Effector memory CD8-positive, alpha-beta T cell (primary cell): ENCODE results near the gene TMEM132C.

Experiments used
- ATAC-seq: fragments of 150-1000 bp; cut with Tn5 transposase; replicated peaks from 2 replicates; pipeline ENCODE4 v1.10.0; 2021; ENCODE audit warnings: mild to moderate bottlenecking, moderate library complexity
- DNase-seq, 3 experiments: peaks; one replicate each; pipeline ENCODE4 v3.0.0; 2021
- H3K27ac Mint-ChIP-seq, 2 donors: one replicate each; pipeline ENCODE4 v1.8.0; 2022; ENCODE audit warnings: mild to moderate bottlenecking in 2 of 2, mixed read lengths in 2 of 2, moderate library complexity in 2 of 2
- H3K27me3 Mint-ChIP-seq, 2 donors: one replicate each; pipeline ENCODE4 v1.8.0; 2022; ENCODE audit warnings: mixed read lengths in 2 of 2
- H3K36me3 Mint-ChIP-seq: one replicate; pipeline ENCODE4 v1.8.0; 2022; ENCODE audit warnings: mild to moderate bottlenecking, moderate library complexity, mixed read lengths; ENCODE audit not compliant: insufficient read depth
- H3K4me1 Mint-ChIP-seq, 2 donors: one replicate each; pipeline ENCODE4 v1.8.0; 2022; ENCODE audit warnings: low read depth in 2 of 2, mixed read lengths in 2 of 2
- H3K4me3 Mint-ChIP-seq, 2 donors: one replicate each; pipeline ENCODE4 v1.8.0; 2022; ENCODE audit warnings: mild to moderate bottlenecking in 2 of 2, mixed read lengths in 2 of 2, moderate library complexity in 2 of 2
- H3K9me3 Mint-ChIP-seq, 2 donors: one replicate each; pipeline ENCODE4 v1.8.0; 2022; ENCODE audit warnings: mixed read lengths in 2 of 2

Gene TMEM132C

DNA sequence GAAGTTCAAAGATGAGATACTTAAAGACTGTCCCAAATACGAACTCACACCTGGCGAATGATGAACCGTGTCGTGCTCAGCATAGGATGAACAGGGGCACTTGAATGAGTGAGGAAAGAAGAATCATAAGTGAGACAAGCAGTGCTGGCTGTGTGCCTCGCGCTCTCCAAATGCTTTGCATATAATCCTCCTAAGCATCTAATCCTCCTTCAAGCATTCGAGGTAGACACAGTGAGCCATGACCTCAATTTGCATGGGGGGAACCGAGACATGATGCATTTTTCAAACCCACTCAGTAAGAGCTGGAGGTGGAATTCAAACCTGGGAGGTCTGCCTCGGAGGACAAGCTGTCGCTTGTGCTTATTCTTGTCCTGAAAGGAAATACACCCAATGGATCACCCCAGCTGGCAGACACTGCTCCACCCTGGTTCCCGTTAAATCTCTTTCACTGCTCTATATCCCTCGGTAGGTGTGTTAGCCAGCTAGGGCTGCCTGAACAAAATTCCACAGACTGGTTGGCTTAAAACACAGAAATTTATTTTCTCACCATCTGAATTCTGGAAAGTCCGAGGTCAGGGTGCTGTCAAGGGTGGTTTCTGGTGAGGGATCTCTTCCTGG, 282.7 kb downstream of the TMEM132C start:
- Mint-ChIP-seq H3K27me3 (peaks cover 7 to 45% of the 10 kb centered on the region in 2 donors), H3K9me3 (no peaks in the 10 kb centered on the region), H3K36me3 (no peaks in the 10 kb centered on the region), H3K4me3 (no peak overlapping the region), H3K4me1 (peaks cover 0 to 3% of the 10 kb centered on the region in 2 donors), H3K27ac (no peak overlapping the region)
- ATAC-seq: no peak
- DNase-seq: no peak

DNA sequence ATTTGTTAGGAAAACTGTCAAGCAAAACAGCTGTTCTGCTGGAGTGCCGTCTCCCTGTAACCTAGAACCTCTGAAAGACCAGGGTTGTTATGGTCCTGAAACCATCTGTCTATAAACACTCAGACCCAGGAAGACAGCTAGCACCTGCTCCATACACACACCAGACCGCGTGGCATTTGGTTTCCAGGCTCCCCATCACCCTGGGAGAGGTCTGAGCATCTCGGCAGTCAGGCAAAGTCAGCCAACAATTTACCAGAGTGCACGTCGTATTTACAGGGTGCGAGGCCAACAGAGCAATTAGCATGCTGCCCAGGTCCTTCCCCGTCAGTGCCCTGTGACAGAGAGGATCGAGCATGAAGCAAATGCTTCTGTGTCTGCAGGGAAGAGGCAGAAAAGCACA, 284.3 kb downstream of the TMEM132C start:
- no peaks in the 10 kb centered on the region for H3K36me3 Mint-ChIP-seq
- no peak for ATAC-seq
- no peaks in the 10 kb centered on the region for H3K9me3 Mint-ChIP-seq
- H3K4me3 Mint-ChIP-seq: no peak overlapping the region
- H3K27ac Mint-ChIP-seq: no peak overlapping the region
- no peak for DNase-seq
- peaks cover 3 to 32% of the 10 kb centered on the region in 2 donors for H3K27me3 Mint-ChIP-seq
- H3K4me1 Mint-ChIP-seq: peaks cover 0 to 3% of the 10 kb centered on the region in 2 donors

DNA sequence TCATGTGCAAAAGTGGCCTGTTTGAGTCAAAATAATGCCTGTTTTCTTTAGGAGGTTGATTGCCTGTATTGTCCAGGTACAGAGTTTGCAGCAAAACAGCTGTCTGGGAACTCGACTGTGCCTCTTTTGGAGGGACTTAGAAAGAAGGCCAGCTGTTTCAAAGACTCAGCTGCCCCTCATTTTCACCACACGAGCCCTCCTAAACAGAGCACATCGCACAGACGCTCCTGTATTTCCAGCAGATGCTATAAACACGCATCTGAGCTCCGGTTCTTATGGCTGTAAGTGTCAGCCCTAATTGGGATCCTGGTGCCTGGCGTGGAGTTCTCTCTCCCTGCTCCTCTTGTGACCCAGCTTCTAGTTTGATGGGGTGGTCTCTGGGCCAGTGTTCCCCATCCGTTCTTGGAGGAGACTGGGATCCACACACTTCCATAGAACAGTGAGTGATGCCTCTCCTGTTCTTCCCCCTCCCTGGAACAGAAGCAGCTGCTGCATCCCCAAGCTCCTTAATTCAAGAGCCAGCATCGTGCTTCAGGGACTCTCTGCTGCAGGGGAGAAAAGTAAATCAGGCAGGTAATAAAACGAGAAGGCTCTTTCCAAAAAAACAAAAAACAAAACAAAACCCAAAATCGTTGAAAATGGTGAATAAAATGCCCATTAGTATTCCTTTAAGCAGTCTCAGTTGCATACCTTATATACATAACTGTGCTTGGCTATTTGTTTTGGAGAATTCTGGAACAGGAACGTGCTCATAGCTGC, 287.8 kb downstream of the TMEM132C start:
- Mint-ChIP-seq H3K27ac (no peak overlapping the region), H3K36me3 (no peaks in the 10 kb centered on the region), H3K27me3 (peaks cover 0 to 41% of the 10 kb centered on the region in 2 donors), H3K9me3 (no peaks in the 10 kb centered on the region), H3K4me1 (peaks cover 0 to 3% of the 10 kb centered on the region in 2 donors), H3K4me3 (no peak overlapping the region)
- ATAC-seq (no peak), DNase-seq (no peak)

DNA sequence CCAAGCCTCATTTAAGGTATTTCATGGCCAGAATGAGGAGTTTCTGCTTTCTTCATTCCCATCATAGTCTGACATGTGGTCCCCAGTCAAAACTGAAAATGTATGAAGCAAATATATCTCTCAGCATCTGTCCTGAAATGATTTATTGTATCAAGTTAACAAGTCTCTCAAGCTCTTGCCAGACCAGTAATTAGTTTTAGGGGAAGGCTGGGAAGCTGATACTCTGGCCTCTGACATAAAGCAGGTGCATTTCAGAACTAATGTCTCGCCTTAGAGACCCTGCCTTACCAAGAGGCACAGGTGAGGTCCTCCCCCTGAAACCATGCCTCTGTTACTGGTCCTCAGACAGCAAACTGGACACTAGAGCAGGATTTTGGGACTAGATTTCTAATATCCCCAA, 290.3 kb downstream of the TMEM132C start:
- H3K4me3 Mint-ChIP-seq: no peak overlapping the region
- peaks cover 0 to 34% of the 10 kb centered on the region in 2 donors for H3K27me3 Mint-ChIP-seq
- no peak overlapping the region for H3K27ac Mint-ChIP-seq
- no peaks in the 10 kb centered on the region for H3K36me3 Mint-ChIP-seq
- DNase-seq: no peak
- no peak for ATAC-seq
- peaks cover 0 to under 1% of the 10 kb centered on the region in 2 donors for H3K9me3 Mint-ChIP-seq
- no peaks in the 10 kb centered on the region for H3K4me1 Mint-ChIP-seq

DNA sequence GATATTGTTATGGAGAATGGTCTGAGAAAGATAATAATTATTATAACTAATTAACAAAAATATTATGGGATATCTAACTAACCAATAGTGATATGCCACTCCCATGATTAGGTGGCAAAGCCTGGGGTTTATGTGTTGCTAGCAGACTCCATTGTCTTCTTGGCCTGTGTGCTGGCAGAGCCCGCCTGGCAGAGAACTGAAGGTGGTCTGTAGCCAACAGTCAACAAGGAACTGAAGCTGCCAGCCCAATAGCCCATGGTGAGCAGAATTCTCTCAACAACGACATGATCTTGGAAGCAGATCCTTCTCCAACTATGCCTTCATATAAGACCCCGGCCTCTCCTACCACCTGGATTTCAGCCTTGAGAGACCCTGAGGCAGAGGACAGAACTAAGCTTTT, 298.0 kb downstream of the TMEM132C start:
- peaks cover 2% of the 10 kb centered on the region for H3K36me3 Mint-ChIP-seq
- no peak for ATAC-seq
- H3K4me3 Mint-ChIP-seq: no peak overlapping the region
- H3K27me3 Mint-ChIP-seq: peaks cover 0 to 30% of the 10 kb centered on the region in 2 donors
- no peak for DNase-seq
- no peak overlapping the region for H3K27ac Mint-ChIP-seq
- H3K9me3 Mint-ChIP-seq: peaks cover 0 to 8% of the 10 kb centered on the region in 2 donors
- H3K4me1 Mint-ChIP-seq: peaks cover 3 to 5% of the 10 kb centered on the region in 2 donors

DNA sequence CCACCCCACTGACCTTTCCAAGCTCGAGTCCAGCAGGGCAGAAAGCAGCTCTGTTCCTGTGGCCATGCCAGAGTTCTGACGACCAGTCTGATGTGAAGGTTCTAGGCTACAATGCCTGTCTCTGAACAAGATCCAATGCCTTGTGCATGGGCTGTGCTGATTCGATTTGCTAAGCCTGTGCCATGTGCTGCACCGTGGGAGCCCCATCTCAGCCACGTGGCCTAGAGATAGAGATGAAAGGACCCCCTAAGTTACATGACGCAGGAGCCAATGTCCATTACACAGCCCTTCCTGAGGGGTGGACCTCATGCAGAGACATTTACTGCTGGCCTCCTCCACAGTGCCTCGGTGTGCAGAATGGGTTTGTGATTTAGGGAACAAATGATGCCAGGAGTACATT, 300.8 kb downstream of the TMEM132C start:
- Mint-ChIP-seq H3K27ac (no peak overlapping the region), H3K4me1 (peaks cover 11 to 12% of the 10 kb centered on the region in 2 donors), H3K27me3 (peaks cover 0 to 11% of the 10 kb centered on the region in 2 donors), H3K9me3 (peaks cover 0 to 2% of the 10 kb centered on the region in 2 donors), H3K4me3 (no peak overlapping the region), H3K36me3 (peaks cover 3% of the 10 kb centered on the region)
- no peak for ATAC-seq
- no peak for DNase-seq

DNA sequence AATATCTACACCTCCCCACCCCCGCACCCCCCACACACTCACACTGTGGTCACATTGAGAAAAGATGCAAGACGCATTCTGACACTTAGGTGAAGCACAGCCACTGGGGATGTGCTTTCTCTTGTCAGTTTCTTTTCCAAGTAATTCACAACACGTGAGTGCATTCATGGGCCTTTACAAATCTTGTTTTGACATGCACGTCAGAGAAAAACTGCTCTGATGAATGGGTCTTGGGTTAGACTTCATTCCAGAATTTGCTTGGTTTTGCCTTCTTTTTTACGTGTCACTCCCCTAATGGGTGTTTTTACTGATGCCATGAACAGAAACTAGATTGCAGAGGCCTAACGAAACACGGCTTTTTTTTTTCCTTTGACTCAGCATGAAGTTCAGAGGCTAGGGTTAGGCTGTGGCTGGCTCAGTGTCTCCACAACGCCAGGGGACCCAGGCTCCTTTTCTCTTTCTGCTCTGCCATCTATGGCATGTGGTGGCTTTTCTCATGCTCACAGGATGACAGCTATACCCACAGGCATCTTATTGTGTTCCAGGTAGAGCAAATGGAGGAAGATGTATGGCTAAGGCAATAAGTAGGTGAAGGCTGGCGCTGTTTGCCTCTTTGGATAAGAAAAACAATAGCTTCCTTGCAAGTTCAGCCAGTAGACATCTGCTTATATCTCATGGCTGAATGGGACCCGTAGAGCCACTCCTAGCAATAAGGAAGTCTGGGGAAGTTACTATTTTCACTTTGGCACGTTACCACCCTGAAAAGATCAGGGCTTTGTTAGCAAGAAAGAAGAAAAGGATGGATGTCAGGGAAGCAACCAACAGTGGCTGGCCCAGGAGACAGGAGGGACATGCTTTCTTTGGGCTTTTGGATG, 303.5 kb downstream of the TMEM132C start:
- H3K9me3 Mint-ChIP-seq: no peaks in the 10 kb centered on the region
- H3K27ac Mint-ChIP-seq: peak overlapping the region; percentile 89 to 92
- peaks cover 0 to 10% of the 10 kb centered on the region in 2 donors for H3K27me3 Mint-ChIP-seq
- peak; percentile 4 to 29 (median 9) for DNase-seq
- peaks cover 3% of the 10 kb centered on the region for H3K36me3 Mint-ChIP-seq
- H3K4me1 Mint-ChIP-seq: peaks cover 11 to 12% of the 10 kb centered on the region in 2 donors
- peak; percentile 89 for ATAC-seq
- H3K4me3 Mint-ChIP-seq: peak overlapping the region; percentile 72 to 73

DNA sequence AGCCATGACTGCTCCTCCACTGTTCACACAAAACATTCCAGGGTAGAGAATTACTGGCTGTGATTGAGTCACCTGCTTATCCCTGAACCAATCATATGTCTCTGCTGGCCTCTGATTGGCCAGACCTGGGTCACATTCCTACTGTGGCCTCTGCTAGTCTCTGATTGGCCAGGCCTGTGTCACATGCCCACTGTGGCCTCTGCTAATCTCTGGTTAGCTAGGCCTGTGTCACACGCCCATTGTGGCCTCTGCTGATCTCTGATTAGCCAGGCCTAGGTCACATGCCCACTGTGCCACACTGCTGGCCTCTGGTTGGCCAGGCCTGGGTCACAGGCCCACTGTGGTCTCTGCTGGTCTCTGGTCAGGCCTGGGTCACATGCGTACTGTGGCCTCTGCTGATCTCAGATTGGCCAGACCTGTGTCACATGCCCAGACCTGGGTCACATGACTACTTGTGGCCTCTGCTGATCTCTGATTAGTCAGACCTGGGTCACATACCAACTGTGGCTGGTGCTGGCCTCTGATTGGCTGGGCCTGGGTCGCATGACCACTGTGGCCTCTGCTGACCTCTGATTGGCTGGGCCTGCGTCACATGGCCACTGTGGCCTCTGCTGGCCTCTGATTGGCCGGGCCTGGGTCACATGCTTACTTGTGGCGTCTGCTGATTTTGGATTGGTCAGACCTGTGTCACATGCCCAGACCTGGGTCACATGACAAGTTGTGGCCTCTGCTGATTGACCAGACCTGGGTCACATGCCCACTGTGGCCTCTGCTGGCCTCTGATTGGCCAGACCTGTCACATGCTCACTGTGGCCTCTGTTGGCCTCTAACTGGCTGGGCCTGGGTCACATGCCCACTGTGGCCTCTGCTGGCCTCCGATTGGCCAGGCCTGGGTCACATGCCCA, 305.2 kb downstream of the TMEM132C start:
- Mint-ChIP-seq H3K9me3 (no peaks in the 10 kb centered on the region), H3K36me3 (peaks cover 3% of the 10 kb centered on the region), H3K27ac (peak overlapping the region in 1 of 2 donors; percentile 92), H3K27me3 (peaks cover 0 to 8% of the 10 kb centered on the region in 2 donors), H3K4me1 (peaks cover 11 to 12% of the 10 kb centered on the region in 2 donors), H3K4me3 (no peak overlapping the region)
- DNase-seq (no peak), ATAC-seq (no peak)

DNA sequence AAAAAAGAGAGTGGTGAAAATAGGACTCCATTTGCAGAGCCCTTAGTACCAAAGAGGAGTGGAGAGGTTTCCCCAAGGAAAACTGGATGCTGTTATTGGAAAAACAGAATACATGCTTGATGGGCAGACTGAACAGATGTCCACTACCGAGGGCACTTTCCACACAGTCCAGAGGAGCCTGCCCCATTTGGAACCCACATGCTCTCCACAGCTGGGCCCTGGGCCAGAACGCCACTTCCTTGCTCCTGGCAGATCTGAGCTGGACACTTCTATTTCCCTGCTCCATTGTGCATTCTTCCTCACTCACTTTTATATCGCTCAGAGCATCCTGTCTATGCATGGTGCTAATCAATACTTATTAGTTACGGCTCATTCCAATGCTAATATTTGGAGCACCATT, 306.9 kb downstream of the TMEM132C start:
- Mint-ChIP-seq H3K9me3 (no peaks in the 10 kb centered on the region), H3K27me3 (peaks cover 0 to 10% of the 10 kb centered on the region in 2 donors), H3K4me1 (peaks cover 9 to 12% of the 10 kb centered on the region in 2 donors), H3K36me3 (peaks cover 3% of the 10 kb centered on the region), H3K27ac (no peak overlapping the region), H3K4me3 (no peak overlapping the region)
- ATAC-seq: no peak
- no peak for DNase-seq

DNA sequence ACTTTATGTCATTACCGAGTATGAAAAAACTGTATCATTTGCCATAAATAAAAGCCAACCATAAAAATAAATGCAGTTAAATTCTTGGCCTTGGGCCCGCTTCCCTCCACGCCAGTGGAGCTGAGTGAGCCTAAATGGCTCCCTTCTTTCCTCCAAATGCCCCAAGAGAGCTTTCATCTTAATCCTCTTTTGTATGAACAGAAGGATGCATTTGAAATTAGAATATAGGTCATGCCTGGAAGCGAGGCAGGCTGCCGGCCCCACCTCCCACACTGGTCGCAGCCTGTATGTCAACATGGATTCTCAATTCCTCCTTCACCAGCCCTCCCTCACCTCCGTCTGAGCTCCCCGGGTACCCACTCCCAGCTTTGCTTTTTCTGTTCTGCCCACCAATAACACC, 311.1 kb downstream of the TMEM132C start:
- ATAC-seq (no peak), DNase-seq (no peak)
- H3K27me3 Mint-ChIP-seq: peaks cover 7 to 21% of the 10 kb centered on the region in 2 donors
- no peaks in the 10 kb centered on the region for H3K36me3 Mint-ChIP-seq
- H3K27ac Mint-ChIP-seq: no peak overlapping the region
- H3K4me3 Mint-ChIP-seq: no peak overlapping the region
- H3K4me1 Mint-ChIP-seq: no peaks in the 10 kb centered on the region
- H3K9me3 Mint-ChIP-seq: no peaks in the 10 kb centered on the region

DNA sequence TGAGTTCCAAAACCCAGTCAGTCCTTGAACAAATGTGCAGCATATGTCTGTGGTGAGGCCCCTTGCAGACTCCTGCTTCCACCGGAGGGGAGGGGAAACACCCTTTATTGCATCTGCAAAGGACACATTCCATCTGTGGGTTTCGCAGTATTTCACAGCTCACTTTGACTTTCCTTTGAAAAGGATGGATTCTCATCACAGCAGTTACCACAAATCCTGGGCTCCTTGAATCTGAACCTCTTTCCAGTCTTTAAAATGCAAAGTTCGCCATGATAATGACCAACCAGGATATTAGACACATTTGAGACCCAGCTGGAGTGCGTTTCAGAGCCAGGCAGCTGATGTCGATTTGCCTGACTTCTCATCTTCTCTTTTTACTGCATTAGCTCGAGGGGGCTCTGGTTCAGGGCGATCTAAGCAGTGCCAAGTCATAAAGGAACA, 314.4 kb downstream of the TMEM132C start:
- Mint-ChIP-seq H3K27ac (no peak overlapping the region), H3K36me3 (no peaks in the 10 kb centered on the region), H3K4me3 (no peak overlapping the region), H3K4me1 (no peaks in the 10 kb centered on the region), H3K27me3 (peaks cover 7 to 33% of the 10 kb centered on the region in 2 donors), H3K9me3 (no peaks in the 10 kb centered on the region)
- DNase-seq (no peak), ATAC-seq (no peak)

DNA sequence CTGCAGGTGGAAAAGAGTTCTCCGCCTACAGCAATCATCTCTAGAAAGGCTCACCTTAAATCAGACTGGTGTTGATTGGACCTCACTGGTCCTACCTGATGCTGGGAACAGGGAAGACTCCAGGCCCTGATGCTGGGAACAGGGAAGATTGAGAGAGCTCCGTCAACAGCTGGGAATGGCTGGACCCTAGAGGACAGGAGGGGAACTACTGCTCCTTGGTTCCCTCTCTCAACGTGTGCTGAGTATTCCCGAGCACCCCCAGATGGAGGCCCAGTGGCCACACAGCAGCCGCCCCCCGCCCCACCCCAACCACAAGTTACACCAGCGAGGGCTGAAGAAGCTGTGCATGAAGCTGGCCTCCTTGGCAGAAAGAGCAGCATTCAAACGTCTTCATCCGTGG, 316.5 kb downstream of the TMEM132C start:
- Mint-ChIP-seq H3K36me3 (no peaks in the 10 kb centered on the region), H3K4me1 (no peaks in the 10 kb centered on the region), H3K4me3 (no peak overlapping the region), H3K27me3 (peaks cover 7 to 37% of the 10 kb centered on the region in 2 donors), H3K27ac (no peak overlapping the region), H3K9me3 (no peaks in the 10 kb centered on the region)
- DNase-seq: no peak
- ATAC-seq: no peak
